Hepatocyte (in vitro differentiated cells): ENCODE data around the gene DPH1. TPM values are rescaled to one million over a fixed set of nuclear protein-coding genes. Genes with fewer than 3 reads are reported as not detected.

Experiments
- DNase-seq: peaks from one replicate; pipeline ENCODE4 v3.0.0-alpha.2; 2016; ENCODE audit warnings: low spot score
- H2AFZ ChIP-seq: fragments of 200-600 bp; sonication (generic); 2 replicates; pipeline ENCODE4 v1.6.0; 2016; ENCODE audit warnings: antibody characterized with exemption, mild to moderate bottlenecking
- H3K27ac ChIP-seq: fragments of 200-600 bp; sonication (generic); 2 replicates; pipeline ENCODE4 v1.5.1; 2016; ENCODE audit warnings: mild to moderate bottlenecking
- H3K27me3 ChIP-seq: fragments of 200-600 bp; sonication (generic); 2 replicates; pipeline ENCODE4 v1.6.1; 2016
- H3K36me3 ChIP-seq: fragments of 200-600 bp; sonication (generic); replicated peaks from 2 replicates; pipeline ENCODE4 v1.5.1; 2016; ENCODE audit warnings: low read depth; ENCODE audit not compliant: insufficient read depth
- H3K4me1 ChIP-seq: fragments of 200-600 bp; sonication (generic); 2 replicates; pipeline ENCODE4 v1.5.1; 2016; ENCODE audit warnings: mild to moderate bottlenecking, moderate library complexity; ENCODE audit not compliant: insufficient read depth
- H3K4me2 ChIP-seq: fragments of 200-600 bp; sonication (generic); 2 replicates; pipeline ENCODE4 v1.6.0; 2016
- H3K4me3 ChIP-seq: fragments of 200-600 bp; sonication (generic); 2 replicates; pipeline ENCODE4 v1.5.1; 2016; ENCODE audit warnings: mild to moderate bottlenecking
- H3K79me2 ChIP-seq: fragments of 200-600 bp; sonication (generic); 2 replicates; pipeline ENCODE4 v1.6.0; 2017; ENCODE audit warnings: mild to moderate bottlenecking
- H3K9me2 ChIP-seq: fragments of 200-600 bp; sonication (generic); replicated peaks from 2 replicates; pipeline ENCODE4 v1.6.0; 2017; ENCODE audit warnings: mild to moderate bottlenecking; ENCODE audit not compliant: insufficient read depth
- H3K9me3 ChIP-seq: fragments of 200-600 bp; sonication (generic); 2 replicates; pipeline ENCODE4 v1.5.1; 2016; ENCODE audit warnings: low read depth, mild to moderate bottlenecking
- H4K20me1 ChIP-seq: fragments of 200-600 bp; sonication (generic); 2 replicates; pipeline ENCODE4 v1.6.0; 2016; ENCODE audit warnings: mild to moderate bottlenecking; ENCODE audit not compliant: insufficient read depth, poor library complexity, severe bottlenecking
- CTCF ChIP-seq: fragments of 200-600 bp; sonication (generic); IDR thresholded peaks from 2 replicates; pipeline ENCODE4 v1.5.1; 2016; ENCODE audit warnings: antibody characterized with exemption, mild to moderate bottlenecking; ENCODE audit not compliant: poor library complexity
- EZH2 ChIP-seq: fragments of 200-600 bp; sonication (generic); IDR thresholded peaks from 2 replicates; pipeline ENCODE4 v1.6.1; 2016; ENCODE audit warnings: antibody characterized with exemption, mild to moderate bottlenecking, borderline replicate concordance
- EZH2phosphoT487 ChIP-seq: fragments of 200-600 bp; sonication (generic); IDR thresholded peaks from one replicate; pipeline ENCODE4 v1.6.1; 2018; ENCODE audit warnings: antibody characterized with exemption, mild to moderate bottlenecking, low read depth, moderate library complexity; ENCODE audit not compliant: unreplicated experiment, severe bottlenecking
- WGBS: methylation state at CpG from one replicate; pipeline ENCODE4 v1.1.6; 2016; ENCODE audit warnings: low lambda C conversion rate; ENCODE audit errors: missing lambda C conversion rate; 5-methylcytosine and 5-hydroxymethylcytosine counted together
- polyA plus RNA-seq: library from polyadenylated mRNA; unstranded; fragments of >200 nt; fragmentation: Nextera tagmentation; extraction: Ambion mirVana; gene quantifications from 2 replicates; pipeline ENCODE4 v1.2.1, GENCODE V29; 2016
- total RNA-seq: library from RNA; depleted of rRNA; stranded (reverse); fragments of >200 nt; gene quantifications from 2 replicates; pipeline ENCODE4 v1.2.3, GENCODE V29; 2014

DPH1 gene
- total and polyA plus RNA-seq, 2 experiments from 2014 or later: 27.8 to 45.2 TPM

DNA sequence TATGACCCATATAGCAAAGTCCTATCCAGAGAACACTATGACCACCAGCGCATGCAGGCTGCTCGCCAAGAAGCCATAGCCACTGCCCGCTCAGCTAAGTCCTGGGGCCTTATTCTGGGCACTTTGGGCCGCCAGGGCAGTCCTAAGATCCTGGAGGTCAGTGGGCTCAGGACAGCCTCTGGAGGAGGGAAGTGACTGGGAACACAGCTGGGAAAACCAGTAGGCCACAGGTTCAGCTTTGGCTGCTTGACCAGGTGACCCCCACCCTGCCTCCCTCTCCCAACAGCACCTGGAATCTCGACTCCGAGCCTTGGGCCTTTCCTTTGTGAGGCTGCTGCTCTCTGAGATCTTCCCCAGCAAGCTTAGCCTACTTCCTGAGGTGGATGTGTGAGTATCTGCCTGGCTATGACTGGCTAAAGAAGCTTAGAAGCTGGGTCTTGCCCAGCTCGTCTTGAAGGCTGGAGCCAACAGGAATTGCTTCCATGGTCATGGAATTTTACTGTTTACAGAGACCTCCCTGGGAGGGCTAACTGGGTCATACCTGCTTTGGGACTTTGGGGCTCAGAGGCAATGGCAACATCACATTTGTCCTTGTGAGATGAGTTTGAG is 10.4 kb downstream of the DPH1 start:
- no peaks in the 10 kb centered on the region for H3K27me3 ChIP-seq
- H3K9me2 ChIP-seq: no peaks in the 10 kb centered on the region
- no peak overlapping the region for H3K27ac ChIP-seq
- no peaks in the 10 kb centered on the region for H3K9me3 ChIP-seq
- H3K4me2 ChIP-seq: no peak overlapping the region
- DNase-seq: no peak
- H2AFZ ChIP-seq: no peak overlapping the region
- H3K36me3 ChIP-seq: no peaks in the 10 kb centered on the region
- H4K20me1 ChIP-seq: no peaks in the 10 kb centered on the region
- no peak overlapping the region for H3K4me3 ChIP-seq
- peaks cover 8% of the 10 kb centered on the region for H3K4me1 ChIP-seq
- TF ChIP-seq EZH2phosphoT487 (no peak), EZH2 (no peak), CTCF (no peak)
- 95% methylated on average over 7 of the region's 7 CpGs for WGBS
- peaks cover 27% of the 10 kb centered on the region for H3K79me2 ChIP-seq

DNA sequence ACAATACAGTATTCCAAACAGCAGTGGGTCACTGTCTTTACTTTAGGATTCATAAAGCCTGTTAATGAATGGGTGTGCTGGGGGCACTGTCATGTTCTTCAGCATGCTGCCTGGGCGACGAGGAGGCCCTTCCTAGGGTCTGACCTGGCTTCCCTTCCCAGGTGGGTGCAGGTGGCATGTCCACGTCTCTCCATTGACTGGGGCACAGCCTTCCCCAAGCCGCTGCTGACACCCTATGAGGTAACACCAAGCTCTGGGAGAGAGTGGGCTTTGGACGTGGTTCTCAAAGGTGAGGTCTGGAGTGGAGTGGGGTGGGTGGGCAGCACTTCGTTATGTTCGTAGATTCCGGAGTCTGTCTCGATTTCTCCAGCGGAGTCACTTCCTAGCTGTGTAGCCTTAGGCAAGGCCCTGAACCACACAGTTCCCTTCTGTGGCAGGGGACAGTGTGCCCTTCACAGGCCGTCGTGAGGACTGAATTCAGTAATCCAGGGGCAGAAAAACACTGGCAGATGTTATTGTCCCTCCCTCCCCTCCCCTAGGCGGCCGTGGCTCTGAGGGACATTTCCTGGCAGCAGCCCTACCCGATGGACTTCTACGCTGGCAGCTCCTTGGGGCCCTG is 11.1 kb downstream of the DPH1 start:
- H3K79me2 ChIP-seq: peaks cover 27% of the 10 kb centered on the region
- no peak for TF ChIP-seq CTCF
- no peak for TF ChIP-seq EZH2
- no peak for TF ChIP-seq EZH2phosphoT487
- H4K20me1 ChIP-seq: no peaks in the 10 kb centered on the region
- no peaks in the 10 kb centered on the region for H3K36me3 ChIP-seq
- peak overlapping the region; percentile 69 for H3K27ac ChIP-seq
- DNase-seq: no peak
- WGBS: 57% methylated on average over 16 of the region's 16 CpGs
- peak overlapping the region; percentile 93 for H3K4me2 ChIP-seq
- peak overlapping the region; percentile 74 for H3K4me3 ChIP-seq
- peaks cover 8% of the 10 kb centered on the region for H3K4me1 ChIP-seq
- H2AFZ ChIP-seq: peak overlapping the region; percentile 64
- no peaks in the 10 kb centered on the region for H3K9me3 ChIP-seq
- no peaks in the 10 kb centered on the region for H3K27me3 ChIP-seq
- H3K9me2 ChIP-seq: no peaks in the 10 kb centered on the region

GRCh38 chr17:2041561-2042389 is 11.8 kb downstream of the DPH1 start, which contains the start of gene OVCA2:
Gene OVCA2 (plus strand): TSS chr17:2042022. CDS start chr17:2042048, 26 bp downstream.
- H3K27me3 ChIP-seq: no peaks in the 10 kb centered on the region
- H3K79me2 ChIP-seq: peaks cover 27% of the 10 kb centered on the region
- 3% methylated on average over 56 of the region's 93 CpGs for WGBS
- H3K9me2 ChIP-seq: no peaks in the 10 kb centered on the region
- no peaks in the 10 kb centered on the region for H3K36me3 ChIP-seq
- peak within 1 kb of the TSS; percentile 93 for H3K4me2 ChIP-seq
- peak; percentile 38 for TF ChIP-seq CTCF
- TF ChIP-seq EZH2: no peak
- H2AFZ ChIP-seq: peak within 1 kb of the TSS; percentile 76
- no peaks in the 10 kb centered on the region for H4K20me1 ChIP-seq
- DNase-seq: peak; percentile 98
- peak within 1 kb of the TSS; percentile 93 for H3K27ac ChIP-seq
- no peaks in the 10 kb centered on the region for H3K9me3 ChIP-seq
- peak within 1 kb of the TSS; percentile 74 for H3K4me3 ChIP-seq
- H3K4me1 ChIP-seq: peaks cover 8% of the 10 kb centered on the region
